Retina (tissue), 1 donor: ENCODE results near the gene TSC22D3.
A peak's percentile ranks its signal among the peaks of the same experiment; 100 is the strongest.

Source experiments
- DNase-seq: peaks from one replicate; pipeline ENCODE4 v3.0.0-alpha.2; 2016

TSC22D3 gene

DNA sequence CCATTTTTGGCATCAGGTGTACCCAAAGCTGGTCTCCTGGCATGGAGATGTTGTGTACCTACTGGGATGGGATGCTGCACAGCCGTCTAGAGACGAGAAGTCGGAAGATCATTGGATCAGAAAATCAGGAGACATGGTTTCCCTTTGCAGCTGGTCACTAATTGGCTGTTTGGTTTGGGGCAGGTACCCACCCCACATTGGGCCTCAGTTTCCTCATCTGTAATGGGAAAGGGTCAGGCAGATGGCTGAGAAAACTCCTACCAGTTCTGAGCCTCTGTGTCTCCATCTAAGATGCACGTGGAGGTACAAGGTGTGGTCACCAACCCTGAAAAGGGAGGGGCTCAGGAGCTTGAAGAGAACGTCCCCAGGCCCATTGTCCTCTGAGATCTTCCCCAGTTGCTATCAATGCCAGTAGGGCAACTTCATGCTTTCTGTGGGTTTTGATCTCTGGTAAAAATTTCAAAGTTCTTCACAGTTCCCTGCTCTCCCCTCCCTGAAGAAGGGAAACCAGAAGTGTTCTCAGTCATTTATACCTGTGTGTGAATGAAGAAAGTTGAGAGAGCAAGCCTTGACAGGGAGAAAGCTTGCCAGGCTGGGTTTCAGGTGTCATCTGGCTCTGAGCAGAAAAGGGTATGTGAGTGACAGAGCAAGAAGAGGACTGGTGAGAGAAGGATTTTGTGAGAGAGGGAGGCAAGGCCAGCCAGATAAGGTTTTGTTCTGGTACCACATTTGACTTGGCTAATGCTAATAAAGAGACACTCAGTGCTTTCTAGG lies 15.1 kb downstream of the TSC22D3 start:
- DNase-seq: no peak

DNA sequence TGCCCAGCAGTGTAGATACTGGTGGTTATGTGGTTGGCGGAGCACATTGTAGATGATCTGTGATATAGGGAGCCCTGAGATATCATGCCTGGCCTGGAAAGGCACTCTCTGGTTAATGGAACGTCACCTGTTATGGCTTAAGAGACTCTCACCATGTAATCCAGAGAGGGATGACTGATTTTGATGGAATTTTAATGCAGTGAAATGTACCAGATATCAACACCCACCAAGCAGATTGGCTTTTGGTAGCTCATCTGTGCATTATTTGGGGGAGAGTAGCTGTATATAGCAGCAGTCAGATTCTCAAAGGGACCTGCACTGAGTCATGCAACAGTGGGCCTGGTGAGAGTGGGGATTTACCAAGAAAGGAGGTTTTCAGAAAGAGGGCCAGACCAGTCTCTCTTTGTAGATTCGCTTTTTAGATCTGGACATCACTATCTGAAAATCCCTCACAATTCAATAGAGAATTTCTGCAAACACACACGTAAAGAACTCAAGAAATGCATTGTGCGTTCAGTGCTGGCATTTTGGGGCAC lies 17.3 kb downstream of the TSC22D3 start:
- no peak for DNase-seq

DNA sequence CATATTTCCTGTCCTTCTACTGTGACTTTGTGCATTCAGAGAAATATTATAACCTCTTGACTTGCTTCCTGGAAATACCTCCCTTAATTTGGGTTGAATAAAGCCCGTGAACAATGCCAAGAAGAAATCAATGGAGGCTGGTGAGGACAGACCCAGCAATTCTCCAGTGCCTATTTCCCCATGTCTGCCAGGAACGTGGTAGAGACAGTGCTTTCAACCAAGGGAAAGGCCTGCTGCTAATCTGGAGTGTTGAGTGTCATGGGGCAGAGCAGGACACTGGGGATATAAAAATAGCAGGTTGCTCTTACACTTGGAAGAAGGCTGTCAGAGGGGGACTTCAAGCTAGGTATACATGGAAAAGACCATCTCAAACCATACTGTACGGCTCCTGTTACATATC lies 19.9 kb downstream of the TSC22D3 start:
- no peak for DNase-seq

DNA sequence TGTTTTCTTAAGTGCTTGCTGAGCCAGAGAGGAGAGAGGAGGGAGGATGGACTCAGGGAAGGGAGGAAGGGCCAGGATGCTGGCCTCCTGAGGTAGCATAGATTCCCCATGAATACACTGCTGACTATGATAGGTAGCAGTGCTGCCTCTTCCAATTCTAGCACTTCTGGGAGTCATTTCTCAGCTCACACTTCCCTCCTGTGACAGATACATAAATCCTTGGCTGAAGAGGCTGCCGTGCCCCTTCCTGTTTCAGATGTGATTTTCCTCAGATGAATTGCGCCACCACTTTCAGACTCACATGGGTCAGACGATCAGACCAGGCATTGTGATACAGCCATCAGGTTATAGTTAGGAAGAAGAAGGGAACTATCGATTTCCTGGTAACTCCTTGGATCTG lies 22.4 kb downstream of the TSC22D3 start:
- no peak for DNase-seq

DNA sequence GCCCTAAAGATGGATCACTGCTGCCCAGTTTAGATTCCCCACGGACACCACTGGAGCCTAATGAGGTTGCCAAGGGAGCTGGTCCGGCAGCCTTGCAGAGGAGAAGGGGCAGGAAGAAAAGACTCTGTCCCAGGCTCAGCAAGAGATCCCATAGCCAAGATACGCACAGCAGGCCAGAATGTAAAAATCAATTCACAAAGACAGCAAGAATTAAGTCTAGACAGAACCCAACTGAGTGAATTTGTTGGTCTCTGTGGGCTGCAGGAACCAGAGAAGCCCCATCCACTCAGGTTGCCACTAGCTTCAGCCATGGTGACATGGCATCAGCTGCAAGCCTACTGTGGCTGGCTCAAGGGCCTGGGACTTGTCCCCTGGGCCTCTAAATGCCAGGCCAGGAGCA lies 22.9 kb downstream of the TSC22D3 start:
- no peak for DNase-seq

DNA sequence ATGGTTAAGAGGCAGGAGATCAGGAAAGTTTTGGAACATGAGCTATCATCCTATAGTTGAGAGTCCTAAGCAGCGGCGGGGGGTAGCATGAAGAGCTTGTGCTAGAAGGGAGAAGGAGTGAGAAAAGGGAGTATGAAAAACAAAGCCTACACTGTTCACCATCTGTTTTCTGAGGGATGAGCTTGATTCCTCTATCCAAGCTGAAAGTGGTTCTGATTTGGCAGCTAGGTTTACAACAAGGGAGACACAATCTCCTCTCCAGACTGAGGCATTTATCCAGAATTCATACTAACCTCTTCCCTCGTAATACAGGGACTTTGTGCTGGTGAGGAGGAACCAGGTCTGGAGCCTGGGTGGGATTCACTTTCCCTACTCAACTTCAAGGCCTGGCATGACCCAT lies 23.5 kb downstream of the TSC22D3 start:
- no peak for DNase-seq

DNA sequence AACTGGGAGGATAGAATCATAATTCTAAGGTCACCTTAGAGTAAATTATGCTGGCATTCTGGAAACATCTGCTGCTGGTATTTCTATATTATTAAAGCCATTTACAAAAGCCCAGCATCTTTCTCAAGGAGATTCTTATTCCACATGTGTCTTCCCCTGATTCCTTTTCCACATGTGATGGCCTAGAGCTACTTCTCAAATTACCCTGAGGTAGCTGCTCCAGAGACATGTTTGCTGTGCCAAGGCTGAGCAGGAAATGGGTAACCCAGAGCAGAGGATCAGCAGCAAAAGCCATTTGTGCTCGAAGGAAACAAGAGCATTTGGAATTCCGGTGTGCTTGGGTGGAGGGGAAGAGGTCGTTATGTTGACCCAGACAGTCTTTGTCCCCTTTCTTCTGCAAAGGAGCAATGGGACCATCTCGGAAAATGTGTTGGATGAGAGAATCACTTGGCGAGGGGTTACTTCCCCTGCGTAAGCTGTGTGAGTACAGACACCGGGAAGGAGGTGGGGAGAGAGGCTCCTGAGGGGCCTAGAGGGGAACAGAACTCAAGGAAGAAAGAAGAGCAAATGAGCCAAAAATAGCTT lies 24.6 kb downstream of the TSC22D3 start:
- no peak for DNase-seq

DNA sequence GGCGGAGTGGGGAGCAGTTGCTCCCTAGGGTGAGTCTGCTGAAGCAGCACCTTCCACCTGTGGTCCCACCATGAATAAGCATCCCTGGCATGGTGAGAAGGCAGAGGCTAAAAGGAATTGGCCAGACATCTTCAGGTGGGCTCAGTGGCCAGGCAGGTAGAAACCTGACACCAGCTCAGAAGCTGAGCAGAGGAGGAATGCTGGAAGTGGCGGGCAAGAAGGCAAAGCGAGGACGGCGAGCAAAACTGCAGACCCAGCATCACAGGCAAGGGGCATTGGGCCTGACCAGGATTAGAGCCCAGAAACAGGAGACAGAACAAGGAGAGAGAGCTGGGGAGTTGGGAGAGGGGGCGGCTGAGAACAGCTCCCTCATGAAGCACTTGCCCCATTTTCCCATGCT lies 25.3 kb downstream of the TSC22D3 start:
- no peak for DNase-seq

DNA sequence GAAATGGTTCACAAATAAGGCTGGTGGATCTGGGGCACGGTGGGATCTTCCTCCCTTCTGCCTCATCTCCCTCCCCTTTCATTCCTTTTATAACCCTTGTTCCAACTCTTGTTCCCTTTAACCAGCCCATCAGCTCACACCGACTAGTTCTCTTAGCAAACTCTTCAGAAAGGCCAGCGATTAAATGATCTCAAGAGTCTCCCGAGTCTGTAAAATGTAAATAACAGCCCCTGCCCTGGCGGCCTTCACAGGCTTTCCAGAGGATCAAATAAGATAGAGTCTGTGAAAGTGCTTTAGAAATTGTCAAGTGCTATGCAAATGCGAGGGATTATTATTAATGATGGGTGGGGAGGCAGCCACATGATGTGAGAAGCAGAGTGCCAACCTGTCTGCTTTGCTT lies 27.1 kb downstream of the TSC22D3 start:
- DNase-seq: no peak

DNA sequence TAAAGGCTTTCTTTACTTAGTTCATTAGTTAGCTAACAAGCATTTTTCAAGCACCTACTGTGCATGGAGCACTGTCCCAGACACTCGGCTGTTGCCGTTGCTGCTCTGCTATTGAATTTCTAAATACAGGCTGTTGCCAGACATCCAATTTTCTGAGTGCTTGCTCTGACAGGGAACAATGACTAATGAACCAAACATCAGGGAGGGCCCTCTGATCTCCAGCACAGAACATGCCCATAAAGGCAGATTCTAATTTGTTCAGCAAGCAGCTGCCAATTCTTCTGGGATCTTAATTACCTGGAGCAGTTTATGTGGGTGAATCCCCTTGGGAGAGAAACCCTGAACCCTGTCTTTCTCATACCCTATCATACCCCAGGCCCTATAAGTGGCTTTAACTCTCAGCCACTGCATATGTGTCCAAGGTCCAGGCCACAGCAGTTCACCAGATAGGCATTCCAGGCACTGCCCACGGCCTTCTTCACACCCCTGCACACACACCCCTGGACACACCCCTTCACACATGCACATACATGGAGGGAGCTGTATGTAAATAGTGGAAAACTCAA lies 27.9 kb downstream of the TSC22D3 start:
- peak; percentile 54 for DNase-seq

DNA sequence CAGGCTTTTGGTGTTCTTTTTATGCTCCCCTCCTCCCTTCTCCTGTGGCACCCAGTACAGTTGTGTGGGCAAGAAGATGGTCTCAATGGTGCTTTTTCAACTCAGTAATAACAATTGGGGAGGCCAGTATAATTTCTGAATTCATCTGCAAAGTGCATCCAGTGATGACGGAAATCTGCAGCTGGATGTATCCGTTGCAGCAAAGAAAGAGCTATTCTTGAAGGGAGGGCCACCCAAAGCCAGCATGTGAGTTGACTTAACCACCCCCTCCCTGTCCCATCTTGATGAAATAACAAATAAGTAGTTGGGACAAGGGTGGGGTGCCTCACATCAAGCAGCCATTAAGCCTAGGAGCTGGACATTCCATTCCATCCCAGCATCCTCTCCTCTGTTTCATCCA lies 30.7 kb downstream of the TSC22D3 start:
- DNase-seq: no peak

DNA sequence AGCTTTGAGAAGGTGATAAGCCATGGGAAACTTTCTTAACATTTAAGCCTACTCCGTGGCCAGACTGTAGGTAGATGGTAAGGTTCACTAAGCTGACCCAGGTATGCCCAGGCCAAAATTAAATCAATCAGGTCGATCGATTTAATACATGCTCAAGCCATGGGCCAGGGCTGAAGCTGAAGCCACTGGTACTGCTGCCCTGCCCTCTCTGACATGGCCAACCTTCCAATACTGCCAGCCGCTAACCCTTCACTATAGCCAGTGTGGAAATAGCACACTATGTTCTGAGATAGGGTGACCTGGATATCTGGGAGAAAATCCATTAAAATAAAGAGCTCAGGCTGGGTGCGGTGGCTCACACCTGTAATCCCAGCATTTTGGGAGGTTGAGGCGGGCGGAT lies 31.6 kb downstream of the TSC22D3 start:
- DNase-seq: no peak

DNA sequence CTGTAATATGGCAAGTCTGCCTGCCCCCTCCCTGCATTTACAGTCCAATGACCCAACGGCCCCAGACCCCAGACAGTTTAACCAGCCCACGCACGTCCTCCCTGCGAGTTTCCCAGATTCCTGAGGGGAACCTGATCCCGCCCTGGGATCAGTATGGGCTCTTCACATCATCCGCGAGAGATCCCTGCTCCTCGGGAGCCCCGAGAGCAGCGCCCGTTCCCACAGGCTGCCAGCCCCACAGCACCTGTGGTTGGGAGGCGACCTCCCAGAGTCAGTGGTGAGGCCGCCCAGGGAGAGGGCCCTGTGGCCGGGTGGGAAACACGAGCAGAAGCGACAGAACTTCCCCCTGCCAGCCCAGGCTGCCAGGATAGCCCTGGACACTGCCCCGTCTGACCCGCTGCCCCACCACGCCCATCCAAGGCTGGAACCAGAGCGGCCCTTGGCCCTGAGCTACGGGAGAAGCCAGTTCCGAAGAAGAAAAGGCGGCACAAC lies 32.8 kb downstream of the TSC22D3 start:
- DNase-seq: no peak

DNA sequence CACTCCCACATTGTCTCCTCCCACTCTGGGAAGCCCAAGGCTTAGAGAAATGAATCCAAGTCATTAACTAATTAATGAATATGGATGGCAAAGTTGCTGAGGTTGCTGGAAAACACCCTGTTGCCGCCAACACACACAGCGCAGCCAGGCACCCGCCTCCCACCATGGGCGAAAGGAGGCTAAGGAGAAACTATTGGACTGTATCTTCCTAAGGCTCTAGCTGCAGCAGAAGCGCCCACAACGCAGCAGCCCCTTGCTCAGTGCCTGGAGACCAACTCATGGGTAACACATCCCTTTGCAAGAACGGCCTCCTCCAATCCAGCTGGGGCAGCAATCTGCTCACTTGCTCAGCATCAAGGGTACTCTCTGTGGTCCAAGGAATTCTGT lies 34.2 kb downstream of the TSC22D3 start:
- no peak for DNase-seq

DNA sequence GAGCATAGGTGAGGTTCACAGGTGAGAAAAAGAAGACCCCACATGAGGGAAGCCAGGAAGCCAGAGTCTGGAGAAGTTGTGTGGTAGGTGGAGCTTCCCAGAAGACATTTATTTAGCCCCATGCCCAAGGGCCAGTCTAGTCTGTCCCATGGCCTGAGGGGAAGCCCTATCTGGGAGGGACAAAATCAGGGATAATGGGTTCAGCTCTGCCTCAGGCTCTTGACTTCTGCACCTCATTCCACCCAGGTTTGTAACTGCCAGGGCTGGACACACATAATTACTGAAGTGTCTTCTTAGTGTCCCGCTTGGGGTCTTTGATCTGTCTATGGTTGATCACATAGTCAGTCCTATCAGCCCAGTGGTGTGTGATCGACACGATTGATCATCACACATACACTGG lies 36.0 kb downstream of the TSC22D3 start:
- no peak for DNase-seq

DNA sequence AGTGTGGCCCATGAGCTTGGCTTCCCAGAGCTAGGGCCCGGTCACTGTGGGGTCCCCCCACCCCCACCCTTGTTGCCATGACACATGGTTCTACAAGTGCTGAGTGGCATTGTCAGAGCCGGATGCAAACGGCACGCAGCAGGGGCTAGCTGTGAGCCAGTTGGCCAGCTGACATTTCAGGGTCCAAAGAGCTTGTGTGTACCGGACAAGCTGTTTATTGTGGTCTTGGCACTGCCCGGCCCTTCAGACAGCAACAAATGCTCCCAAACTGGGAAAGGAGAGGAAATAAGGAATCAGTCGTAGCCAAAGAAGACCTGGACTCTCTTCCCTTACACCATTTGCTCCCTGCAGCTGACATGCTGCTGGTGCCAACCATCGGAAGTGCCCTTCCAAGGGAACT lies 36.8 kb downstream of the TSC22D3 start:
- DNase-seq: no peak

DNA sequence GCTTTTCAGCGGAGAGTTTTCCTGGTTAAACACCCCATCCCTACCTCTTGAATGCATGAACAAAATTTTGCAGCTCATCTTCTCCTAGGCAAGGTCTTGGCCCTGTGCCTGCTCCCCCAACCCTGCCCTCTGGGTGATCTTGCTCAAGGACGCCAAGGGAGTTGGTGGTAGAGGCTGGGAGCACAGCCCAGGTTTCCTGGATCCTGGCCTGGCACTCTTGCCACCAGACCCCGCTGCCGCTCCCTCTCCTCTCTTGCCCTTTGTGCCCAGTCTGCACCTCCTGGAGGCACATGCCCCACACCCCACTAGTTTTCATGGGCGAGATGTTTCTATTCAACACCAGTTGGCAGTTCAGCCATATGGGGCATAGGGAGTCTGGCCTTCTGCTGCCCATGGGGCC lies 37.3 kb downstream of the TSC22D3 start:
- DNase-seq: no peak

DNA sequence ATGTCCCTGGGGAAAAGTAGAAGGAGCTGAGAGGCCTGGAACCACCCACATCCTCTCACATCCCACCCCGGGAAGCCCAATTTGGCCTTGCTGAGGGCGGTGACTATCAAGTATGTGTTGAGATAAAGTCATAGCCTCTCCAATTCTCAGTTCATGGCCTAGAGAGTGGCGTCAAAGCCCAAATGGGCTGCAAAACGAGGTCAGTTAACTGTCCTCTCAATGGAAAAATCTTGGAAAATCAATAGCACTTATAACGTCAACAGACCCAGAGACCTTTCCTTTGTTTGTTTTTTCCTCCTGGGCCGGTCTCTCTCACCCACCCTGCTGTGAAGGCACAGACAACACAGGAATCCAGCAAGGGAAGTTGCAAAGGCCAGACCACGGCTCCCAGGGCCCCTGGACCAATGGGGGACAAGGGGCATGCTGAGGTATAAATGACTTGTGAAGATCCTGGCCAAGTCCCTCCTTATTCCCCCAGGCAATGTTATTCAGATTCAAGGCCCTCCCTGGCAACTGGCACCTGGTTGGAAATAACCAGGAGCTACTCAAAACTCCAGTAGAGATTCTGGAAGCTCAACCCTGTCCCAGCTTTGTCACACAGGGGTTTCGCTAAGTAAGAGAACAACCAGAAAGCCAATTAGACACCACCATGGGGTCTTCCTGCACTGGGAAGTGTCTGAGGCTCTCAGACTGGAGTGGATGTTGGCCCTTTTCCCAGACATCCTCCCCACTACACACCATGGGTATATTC lies 38.6 kb downstream of the TSC22D3 start:
- DNase-seq: no peak

DNA sequence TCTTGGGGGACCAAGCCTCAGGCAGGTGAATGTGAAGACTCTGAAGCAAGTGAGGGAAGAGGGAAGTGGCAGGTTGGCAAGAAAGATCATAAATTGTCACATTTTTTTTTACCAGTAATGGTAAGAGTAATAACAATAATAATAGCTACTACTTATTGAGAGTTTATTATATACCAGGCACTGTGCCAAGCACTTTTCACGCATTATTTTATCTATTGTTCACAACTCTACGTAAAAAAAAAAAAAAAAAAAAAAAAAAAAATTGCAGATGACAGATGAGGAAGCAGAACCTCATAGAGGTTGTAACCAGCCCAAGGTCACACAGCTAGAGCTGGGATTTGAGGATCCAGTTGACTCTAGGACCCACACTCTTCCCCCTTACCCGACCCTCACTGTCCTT lies 40.9 kb downstream of the TSC22D3 start:
- no peak for DNase-seq

DNA sequence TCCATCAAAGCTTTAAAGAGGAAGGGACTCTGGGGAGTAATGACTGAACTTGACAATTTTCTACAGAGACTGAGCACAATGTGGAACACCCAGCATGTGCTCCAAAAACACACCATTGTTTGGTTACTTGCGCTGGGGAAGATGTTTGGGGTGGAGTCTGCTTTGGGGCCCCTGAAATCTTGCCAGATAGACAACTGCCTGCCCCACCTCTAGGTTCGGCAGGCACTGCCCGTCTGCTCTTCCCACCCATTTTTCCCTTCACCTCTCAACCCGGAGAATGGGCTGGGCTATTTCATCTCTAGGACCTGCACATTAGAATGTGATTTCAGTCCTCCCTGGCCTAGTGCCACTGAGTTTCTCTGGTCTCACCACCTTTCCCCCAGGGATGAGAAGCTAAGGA lies 41.9 kb downstream of the TSC22D3 start:
- DNase-seq: no peak

DNA sequence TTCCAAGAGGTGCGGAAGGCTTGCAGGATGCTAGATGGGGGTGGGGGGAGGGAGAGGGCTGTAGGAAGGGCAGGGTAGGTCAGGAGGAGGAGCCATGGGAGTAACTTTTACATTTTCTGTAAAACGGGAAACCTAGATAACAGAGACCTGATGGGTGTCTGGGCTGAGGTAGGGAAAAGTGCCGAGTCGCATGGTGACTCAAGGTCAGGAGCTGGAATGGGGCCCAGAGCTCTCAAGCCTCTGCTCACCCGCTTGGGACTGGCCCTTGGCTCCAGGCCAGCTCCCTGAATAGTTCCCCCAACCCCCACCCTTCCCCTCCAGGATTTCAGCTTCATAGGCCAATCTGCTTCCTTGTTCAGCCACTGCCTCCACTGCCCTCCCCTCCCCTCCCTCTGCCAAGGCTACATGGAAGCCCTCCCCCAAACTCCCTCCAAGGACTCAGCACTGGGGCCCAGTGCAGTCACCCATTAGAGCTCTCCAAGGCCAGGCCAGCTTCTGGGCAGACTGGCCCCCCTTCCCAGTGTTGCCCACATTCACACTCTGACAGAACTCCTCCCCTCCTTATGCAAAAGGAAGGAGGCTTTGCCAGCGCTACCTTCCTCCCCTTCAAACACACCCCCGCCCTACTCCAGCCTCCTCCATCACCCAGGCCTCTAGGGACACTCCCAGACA lies 43.6 kb downstream of the TSC22D3 start:
- peak; percentile 17 for DNase-seq

DNA sequence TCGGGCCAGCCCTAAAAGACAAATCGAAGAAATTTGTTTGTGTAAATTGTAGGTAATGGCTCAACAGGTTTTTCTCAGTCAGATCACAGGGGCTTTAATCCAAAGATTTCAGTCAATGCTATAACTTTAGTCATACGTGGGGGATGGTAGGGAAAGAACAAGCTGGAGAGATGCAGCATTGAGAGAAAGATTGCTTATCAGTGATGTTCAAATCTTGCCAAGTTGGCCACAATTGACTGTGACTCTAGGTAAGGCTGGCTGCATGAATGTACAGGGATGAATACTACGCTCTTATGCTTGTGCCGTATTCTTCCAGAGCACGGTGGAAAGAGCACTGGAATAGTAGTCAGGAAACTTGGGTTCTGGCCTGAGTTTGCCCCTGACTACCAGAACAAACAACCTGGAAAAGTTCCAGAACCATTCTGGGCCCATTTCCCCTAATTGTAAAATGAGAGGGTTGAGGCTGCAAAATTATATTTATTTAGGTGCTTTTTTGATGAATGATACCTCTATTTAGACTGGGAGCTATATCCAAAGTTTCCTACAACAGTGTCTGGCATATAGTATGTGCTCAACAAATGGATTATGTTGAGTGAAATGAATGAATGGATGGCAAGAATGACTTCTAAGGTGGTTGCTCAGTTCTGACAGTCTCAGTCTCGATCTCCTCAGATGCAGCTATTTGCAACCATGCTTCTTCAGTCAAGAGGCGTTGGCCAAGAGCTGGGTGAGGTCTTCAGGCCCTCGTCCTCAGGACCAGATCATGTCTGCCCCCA lies 44.4 kb downstream of the TSC22D3 start:
- DNase-seq: no peak
